Activated gamma-delta T cell (primary cell): ENCODE measurements around the gene TRIM62.

Experiments
- DNase-seq: peaks from one replicate; lab custom pipeline; 2025; lab: John Stamatoyannopoulos, UW
- total RNA-seq, 2 donors: gene quantifications; one replicate each; lab custom pipeline; 2026; lab: John Stamatoyannopoulos, UW

The TRIM62 gene
- total RNA-seq: 19.5 to 22.4 reads per million in 2 donors

GRCh38 chr1:33181921-33182341 is at the start of gene TRIM62:
Gene TRIM62 (minus strand): TSS chr1:33182043. CDS start chr1:33181432, 611 bp downstream.
- DNase-seq: peak; percentile 57

DNA sequence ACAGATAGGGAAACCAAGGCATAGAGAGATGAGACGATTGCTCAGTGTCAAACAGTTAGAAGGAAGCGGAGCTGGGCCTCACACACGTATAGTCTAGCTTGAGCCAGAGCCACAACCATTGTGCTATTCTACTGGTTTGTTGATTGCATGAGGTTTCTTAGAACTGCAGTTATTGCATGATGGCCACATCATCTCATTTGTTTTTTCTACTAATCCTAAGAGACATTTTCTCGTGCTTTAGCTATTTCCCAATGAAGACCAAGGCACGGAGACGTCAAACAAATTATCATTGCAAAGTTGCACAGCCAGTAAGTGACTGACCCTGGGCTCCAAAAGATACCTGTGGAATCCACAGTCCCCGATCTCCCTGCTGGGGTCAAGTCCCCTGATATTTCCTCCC is 49.3 kb upstream of the TRIM62 start:
- DNase-seq: no peak

DNA sequence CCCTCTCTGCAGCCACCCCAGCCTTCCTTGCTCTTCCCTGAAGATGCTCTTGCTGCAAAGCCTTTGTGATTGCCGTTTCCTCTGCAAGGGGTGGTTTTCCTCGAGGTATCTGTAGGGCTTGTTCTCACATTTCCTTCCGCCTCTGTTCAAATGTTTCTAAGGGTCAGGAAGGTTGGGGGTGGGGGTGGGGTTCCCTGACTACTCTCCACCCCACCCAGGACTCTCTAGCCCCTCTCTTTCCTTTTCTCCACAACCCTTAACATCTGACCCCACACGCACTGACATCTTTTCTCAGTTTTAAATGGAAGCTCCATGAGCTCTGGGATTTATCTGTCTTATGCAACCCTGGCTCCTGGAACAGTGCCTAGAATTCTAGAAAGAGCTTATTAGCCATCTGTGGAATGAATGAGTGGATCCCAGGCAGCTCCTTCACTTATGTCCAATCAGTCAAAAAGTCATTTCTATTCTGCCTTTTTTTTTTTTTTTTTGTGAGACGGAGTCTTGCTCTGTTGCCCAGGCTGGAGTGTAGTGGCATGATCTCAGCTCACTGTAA is 47.2 kb upstream of the TRIM62 start:
- DNase-seq: no peak

GRCh38 chr1:33225586-33225985 is 43.7 kb upstream of the TRIM62 start:
- DNase-seq: no peak

- DNase-seq: no peak
Measured at GRCh38 chr1:33224166-33224707, 42.4 kb upstream of the TRIM62 start.

- DNase-seq: no peak
Measured at GRCh38 chr1:33222381-33222780, 40.5 kb upstream of the TRIM62 start.

DNA sequence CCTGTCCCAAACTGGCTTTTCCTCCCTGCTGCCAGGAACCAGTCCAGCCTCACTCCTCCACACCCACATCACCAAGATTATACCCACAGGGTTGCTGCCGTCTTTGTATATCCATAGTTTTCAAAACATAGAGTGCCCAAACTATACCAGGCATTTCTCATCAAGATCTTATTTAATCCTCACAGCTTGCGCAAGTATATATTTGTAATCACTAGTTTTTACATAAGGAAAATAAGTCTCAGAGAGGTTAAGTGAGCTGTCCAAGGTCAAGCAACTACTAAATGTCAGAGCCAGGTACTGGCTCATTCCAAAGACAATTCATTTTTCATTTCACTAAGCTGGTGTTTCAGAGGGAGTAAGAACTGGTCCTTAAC is 39.5 kb upstream of the TRIM62 start:
- no peak for DNase-seq

DNA sequence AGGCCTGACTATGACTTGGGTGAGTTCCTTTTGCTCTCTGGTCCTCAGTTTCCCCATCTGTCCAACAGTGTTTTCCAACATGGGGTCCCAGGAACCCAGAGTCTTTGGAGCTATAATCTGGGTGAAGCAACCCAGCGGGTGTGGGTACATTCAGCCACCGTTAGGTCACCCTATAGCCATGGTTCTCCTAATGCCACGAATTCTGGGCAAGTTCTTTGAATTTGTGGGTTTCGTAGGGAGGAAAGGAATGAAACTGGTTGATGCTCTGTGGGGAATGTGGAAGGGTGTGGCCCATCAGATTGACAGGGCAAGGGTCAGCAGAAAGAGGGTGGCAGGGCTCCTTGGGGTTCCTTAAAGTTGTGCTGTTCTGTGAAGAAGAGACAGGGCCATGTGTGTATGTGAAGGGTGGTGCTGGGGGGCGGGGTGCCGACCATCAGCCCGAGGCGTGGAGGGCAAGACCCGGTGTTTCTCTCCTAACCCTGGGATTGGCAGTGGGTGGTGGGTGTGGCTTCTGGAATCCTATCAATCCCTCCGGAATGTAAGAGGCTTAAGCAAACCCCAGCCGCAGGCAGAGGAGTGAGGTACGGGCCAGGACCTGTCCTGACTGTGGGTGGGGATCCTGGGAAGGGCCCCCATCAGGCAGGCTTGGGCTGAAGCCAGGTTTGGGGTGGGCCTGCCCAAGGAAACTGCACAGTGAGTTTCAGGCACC is 39.0 kb upstream of the TRIM62 start:
- no peak for DNase-seq

DNA sequence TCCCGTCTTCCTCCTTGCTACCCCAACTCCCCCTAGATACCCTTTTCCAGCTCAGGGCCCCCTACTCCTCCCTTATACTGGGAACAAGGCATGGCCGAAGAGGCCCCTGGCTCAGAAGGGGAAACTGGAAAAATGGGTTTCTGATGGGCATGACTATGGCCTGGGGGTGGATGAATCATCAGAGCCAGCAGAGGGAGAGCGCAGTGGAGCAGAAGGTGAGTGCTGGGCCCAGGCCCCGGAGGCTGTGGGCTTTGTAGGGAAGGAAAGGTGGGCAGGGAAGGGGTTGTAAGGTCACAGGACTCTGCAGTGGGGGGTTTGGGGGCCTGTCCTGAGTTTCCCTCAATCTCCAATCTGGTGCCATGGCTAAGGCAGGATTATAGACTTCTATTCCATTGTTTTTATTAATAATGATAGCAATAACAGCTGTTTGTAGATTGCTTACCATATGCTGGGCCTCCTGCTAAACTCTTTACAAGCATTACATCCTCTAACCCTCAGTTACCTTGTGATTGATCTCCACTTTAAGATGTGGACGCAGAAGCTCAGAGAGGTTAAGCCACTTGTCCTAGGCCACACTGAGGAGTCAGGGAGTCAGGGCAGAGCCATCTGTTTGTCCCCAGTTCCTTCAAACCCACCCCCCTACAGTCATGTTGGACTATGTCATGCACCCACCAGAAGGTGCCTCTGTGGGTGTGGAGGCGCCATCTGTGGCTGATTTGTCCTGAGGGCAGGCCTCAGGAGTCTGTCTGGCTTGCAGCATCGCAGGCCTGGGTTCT is 38.2 kb upstream of the TRIM62 start:
- no peak for DNase-seq

- DNase-seq: no peak
Measured at GRCh38 chr1:33211972-33212371, 30.1 kb upstream of the TRIM62 start.

GRCh38 chr1:33206340-33206739 is 24.5 kb upstream of the TRIM62 start:
- no peak for DNase-seq

DNA sequence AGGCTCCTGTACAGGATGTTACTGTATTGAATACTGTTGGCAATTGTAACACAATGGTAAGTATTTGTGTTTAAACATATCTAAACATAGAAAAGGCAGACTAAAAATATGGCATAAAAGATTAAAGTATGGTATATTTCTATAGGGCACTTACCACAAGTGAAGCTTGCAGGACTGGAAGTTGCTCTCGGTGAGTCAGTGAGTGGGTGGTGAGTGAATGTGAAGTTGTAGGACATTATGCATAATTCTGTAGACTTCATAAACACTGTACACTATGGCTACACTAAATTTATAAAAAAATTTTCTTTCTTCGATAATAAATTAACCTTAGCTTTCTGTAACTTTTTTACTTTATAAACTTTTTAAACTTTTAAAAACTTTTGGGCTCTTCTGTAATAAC is 13.7 kb upstream of the TRIM62 start:
- no peak for DNase-seq

- no peak for DNase-seq
Measured at GRCh38 chr1:33191731-33192275, 10.0 kb upstream of the TRIM62 start.

DNA sequence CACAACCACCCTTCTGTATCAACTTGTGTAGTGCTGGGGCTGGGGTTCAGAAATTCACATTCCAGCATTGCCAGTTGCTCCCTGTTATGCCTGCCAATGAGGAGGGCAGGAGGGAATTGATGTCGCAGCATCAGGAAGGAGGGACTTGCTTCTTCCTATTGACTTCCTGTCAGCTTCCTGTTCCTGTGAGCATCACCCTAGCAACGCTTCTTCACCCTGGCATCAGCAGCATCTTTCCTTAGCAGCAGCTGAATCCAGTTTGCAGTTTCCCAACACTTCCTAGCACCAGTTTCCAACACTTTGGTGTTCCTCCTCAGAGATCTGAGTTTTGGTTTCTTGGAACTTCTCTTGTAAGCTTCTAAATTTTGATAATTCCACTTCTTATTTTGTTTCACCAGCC is 8.9 kb upstream of the TRIM62 start:
- no peak for DNase-seq

DNA sequence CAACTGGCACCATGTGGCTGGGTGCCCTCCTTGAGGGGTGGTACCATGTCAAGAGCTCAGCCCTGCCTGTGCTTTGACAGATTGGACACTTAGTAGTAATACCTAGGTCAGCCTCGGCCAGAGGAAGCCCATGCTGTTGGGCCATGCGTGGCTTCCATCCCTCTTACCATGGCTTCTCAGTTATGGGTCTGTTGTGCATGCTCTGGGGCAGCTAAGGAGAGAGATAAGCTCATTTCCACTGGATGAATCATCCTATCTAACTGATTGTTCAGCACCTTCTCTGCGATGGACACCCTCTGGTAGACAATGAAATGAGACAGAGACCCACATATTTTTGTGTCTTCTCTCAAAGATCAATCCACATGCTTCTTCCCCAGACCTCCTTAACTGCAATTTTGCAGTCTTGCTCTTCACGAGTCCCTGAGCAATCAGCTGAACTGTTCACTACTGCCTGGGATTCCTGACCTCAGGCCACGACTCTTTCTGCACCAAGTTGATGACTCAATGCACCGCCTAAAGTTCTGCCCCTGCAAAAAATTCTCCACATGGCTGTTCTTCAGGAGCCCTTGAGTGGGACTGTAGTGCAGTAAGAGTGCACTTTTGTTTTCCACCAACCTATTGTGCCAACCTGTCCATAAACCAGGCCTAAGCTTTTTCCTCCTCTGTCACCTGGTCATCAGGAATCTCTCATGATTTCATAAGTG is 6.9 kb upstream of the TRIM62 start:
- no peak for DNase-seq

DNA sequence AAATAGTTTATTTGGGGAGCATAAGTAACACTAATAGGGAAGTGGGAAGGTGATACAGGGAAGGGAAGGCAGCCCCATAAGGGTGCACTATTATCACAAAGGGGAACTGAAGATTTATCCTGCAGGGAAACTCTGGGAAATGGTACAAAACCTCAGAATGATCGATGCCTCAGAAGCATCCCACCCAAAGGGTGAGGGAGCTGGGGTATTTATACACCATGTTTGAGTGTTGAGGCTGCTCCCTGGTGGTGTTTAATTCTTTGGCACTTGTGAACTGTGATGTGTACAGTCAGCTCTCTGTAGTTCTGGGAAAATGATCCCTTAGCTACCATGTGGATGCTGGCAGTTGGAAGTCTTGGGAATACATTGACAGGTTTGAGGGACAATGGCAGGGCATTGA is 5.1 kb upstream of the TRIM62 start:
- no peak for DNase-seq

- no peak for DNase-seq
Measured at GRCh38 chr1:33185541-33185940, 3.7 kb upstream of the TRIM62 start.

DNA sequence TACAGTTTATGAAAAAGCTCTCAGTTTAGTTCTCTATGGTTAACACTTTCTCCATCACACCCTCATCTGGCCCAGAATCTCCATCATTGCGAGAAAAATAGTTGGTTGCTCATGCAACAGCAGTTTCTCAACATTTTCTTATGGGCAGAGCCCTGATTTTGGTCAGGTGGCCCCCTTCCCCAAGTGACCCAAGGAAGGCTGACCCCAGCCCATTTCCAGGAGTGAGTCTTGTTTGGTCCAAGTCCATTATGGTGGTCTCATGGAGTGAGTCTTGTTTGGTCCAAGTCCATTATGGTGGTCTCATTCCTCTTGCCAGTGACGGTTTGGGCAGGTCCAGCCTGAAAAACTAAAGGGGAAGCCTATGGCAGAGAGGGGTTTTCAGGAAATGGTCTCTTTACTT is 1.5 kb upstream of the TRIM62 start:
- DNase-seq: no peak

- no peak for DNase-seq
Measured at GRCh38 chr1:33182896-33183295, 1.1 kb upstream of the TRIM62 start.

- DNase-seq: no peak
Measured at GRCh38 chr1:33182401-33182841, 578 bp upstream of the TRIM62 start.

DNA sequence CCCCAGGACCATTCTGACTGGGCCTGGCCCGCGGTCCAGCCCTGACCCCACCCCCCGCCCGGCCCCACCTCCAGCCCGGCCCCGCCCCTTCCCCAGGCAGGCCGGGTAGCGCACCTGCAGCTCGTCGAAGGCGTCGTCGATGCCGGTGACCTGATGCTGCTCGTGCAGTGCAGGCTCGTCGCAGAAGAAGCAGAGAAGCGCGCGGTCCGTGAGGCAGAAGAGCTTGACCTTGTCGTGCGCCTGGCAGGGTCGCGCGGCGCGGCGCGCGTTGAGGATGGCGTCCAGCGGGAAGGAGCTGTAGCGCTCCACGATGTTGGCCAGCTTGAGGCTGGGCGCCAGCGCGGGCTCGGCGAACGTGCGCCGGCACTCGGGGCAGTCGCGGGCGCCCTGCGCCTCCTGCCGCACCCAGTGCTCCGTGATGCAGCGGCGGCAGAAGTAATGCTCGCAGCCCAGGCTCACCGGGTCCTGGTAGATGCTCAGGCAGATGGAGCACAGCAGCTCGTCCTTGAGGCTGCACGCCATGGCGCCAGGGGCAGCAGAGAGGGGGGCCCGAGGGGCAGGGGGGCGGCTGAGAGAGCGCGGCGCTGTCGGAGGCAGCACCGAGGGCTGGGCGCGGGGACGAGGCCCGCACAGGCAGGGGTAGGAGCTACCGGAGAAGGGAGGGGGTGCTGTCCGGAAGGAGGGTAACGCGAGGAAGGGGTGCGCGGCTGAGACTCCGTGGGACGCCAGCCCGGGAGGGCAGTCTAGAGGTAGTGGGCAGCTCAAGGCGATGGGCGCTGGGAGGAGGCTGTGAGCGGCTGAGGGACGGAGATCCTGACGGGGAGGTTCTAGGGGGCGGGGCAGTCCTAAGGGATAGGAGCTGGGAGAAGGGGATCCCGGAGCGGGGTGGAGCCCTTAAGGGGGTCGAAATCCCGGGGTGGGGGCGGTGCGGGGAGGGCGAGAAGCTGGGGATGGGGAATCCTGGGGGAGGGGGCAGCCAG is 642 bp downstream of the TRIM62 start:
- peak; percentile 70 for DNase-seq
